ENCODE measurements around the gene ECPAS.

DNA sequence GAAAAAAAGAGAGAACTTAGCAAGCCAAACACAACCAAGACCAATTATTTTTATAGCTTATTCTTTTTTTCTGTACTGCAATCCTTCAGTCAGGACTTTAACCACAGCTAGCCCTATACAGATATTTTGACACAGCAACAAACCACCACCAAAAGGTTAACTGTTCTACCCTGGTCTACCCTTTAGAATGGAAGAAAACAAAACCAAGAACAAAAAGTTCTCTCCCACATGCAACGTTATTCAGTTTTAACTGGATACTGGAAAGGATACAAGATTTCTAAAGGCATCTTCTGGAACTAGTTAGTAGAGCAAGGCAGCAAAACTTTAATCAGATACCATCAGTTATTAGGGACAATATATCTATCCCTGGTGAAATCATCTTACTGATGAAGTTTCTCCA is 32.6 kb downstream of the ECPAS start:
- TF ChIP-seq, protein P1, sequence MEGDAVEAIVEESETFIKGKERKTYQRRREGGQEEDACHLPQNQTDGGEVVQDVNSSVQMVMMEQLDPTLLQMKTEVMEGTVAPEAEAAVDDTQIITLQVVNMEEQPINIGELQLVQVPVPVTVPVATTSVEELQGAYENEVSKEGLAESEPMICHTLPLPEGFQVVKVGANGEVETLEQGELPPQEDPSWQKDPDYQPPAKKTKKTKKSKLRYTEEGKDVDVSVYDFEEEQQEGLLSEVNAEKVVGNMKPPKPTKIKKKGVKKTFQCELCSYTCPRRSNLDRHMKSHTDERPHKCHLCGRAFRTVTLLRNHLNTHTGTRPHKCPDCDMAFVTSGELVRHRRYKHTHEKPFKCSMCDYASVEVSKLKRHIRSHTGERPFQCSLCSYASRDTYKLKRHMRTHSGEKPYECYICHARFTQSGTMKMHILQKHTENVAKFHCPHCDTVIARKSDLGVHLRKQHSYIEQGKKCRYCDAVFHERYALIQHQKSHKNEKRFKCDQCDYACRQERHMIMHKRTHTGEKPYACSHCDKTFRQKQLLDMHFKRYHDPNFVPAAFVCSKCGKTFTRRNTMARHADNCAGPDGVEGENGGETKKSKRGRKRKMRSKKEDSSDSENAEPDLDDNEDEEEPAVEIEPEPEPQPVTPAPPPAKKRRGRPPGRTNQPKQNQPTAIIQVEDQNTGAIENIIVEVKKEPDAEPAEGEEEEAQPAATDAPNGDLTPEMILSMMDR (IDR thresholded peaks at IDR 0.05), result no peak
- no peak for TF ChIP-seq POLR2A (IDR thresholded peaks at IDR 0.05)
